ENCODE data around the gene HUNK. TPM values are rescaled to one million over a fixed set of nuclear protein-coding genes. Genes with fewer than 3 reads are reported as not detected.

Gene HUNK
- total and polyA plus RNA-seq, 2 of the 8 experiments (the other 6 are each of a cell fraction or from before 2014, with no cell fraction given) = 1.9 to 10.2 TPM

GRCh38 chr21:31895077-31895835 lies 22.4 kb downstream of the HUNK start (continued):
- TF ChIP-seq SRF (IDR thresholded peaks at IDR 0.05; ENCODE audit: low read depth, low read length) (no peak), NANOG (IDR thresholded peaks at IDR 0.05; ENCODE audit: insufficient read depth, low read depth, low read length, poor library complexity, severe bottlenecking) (no peak), RXRA (IDR thresholded peaks at IDR 0.05; ENCODE audit: insufficient read depth, low read depth, low read length) (no peak), ATF2 (IDR thresholded peaks at IDR 0.05; ENCODE audit: low read length) (no peak), KDM5A (IDR thresholded peaks at IDR 0.05; ENCODE audit: low read length) (no peak), CTCF (IDR thresholded peaks at IDR 0.05; ENCODE audit: control extremely low read depth in 1 of 3, insufficient read depth in 1 of 3, low read depth in 1 of 3, low read length in 3 of 3) (no peak), CHD2 (IDR thresholded peaks at IDR 0.05; ENCODE audit: low read length) (no peak), JUN (IDR thresholded peaks at IDR 0.05; ENCODE audit: low read depth, low read length) (no peak)
